Stromal cell of bone marrow (primary cell): Measurements from ENCODE around the gene EIF4E1B.

Experiments used
- DNase-seq: peaks from one replicate; pipeline ENCODE4 v3.0.0-alpha.2; 2012; ENCODE audit warnings: low read depth

The EIF4E1B gene

DNA sequence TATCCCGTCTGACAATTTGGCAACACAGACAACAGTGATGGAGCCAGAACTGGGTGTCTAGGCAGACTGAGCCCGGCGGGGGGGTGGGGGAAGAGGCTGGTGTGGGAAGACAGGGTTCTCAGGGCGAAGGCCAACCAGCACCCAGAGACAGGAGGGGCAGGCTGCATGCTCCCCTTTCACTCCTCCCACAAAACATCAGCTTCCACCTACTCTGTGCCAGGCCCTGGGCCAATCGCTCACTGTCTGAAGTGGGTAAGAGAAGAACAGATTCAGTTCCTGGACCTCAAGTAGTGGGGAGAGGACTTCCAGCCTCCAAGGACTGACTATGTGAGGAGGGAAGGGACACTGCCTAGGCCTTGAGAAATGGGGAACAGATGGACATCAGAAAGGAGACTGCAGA is 2.9 kb upstream of the EIF4E1B start:
- DNase-seq: no peak

DNA sequence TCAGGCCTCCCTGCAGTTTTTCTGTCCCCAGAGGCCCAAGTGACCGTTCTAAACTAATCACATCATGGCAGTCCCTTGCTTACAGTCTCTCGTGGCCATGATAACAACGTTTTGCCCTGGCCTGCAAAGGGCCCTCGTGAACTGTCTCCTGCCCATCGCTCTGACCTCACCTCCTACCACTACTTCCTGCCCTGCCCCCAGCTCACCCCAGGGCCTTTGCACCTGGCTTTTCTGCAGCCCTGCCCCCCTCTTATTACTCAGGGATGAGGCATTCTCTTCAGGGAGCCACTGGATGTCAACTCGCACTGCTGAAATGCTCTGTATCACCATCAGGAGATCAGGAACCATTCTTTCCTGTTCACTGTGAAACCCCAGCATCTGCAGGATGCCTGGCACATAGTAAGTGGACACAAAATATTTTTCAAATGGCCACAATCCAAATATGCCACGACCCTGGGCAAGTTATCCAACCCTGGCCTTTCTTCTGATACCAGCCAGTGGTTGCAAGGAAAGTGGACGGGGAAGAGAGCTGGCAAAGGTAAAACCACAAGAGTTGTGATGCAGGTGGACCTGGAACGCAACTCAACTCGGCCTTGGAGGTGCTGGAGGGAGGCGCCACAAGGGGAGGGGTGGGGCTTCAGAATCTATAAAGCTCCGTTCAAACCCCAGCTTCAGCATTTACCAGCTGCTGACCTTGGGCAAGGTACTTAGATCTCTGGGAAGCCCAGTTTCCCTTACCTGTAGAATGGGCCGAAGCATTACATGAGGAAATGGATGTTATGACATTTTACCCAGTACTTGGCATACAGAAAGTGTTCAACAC is 1.9 kb upstream of the EIF4E1B start:
- no peak for DNase-seq

DNA sequence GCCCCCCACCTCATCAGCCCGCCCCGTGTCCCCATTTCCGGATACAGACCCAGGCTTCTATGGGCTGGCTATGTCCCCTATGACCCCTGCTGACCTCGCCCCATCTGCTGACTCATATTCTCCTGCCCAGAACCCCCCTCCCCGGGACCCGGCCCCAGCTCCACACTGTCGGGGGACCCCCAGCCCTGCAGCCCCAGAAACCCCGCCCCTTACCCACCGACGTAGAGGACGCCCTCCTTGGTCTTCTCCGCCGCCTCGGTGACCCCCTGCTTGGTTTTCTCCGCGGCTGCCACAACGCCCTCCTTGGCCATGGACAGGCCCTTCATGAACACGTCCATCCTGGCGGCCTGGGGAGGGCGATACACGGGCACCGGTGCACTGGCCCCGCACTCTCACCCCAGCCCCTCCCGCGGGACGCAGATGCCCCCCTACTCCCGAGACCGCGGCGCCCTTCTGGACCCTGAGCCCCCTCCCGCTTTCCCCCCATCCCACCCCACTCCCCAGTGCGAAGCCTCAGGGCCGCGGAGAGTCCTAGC is 1.1 kb upstream of the EIF4E1B start:
- DNase-seq: no peak

DNA sequence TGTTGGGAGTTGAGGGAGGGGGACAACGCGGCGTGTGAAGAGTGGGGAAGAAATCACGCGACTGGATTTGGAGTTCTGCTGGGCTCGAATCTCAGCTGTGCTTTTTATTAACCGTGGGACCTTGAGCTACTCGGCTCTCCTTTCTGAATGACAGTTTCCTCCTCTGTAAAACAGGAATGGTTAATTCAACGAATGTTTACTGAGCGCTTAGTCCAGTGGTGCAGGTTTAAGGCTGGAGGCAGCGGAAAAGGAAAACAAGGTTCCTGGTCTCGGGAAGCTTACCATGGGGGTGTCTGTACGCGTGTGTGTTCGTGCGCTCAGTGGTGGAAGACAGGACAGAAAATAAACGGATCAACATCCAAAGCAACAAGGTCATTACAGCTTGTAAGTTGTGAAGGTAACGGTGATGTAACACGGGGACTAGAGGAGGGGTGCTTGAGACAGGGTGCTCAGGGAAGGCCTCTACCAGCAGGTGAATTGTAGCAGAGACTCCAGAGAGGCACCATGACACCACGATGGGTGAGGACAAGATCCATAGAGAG is 277 bp downstream of the EIF4E1B start:
- no peak for DNase-seq

DNA sequence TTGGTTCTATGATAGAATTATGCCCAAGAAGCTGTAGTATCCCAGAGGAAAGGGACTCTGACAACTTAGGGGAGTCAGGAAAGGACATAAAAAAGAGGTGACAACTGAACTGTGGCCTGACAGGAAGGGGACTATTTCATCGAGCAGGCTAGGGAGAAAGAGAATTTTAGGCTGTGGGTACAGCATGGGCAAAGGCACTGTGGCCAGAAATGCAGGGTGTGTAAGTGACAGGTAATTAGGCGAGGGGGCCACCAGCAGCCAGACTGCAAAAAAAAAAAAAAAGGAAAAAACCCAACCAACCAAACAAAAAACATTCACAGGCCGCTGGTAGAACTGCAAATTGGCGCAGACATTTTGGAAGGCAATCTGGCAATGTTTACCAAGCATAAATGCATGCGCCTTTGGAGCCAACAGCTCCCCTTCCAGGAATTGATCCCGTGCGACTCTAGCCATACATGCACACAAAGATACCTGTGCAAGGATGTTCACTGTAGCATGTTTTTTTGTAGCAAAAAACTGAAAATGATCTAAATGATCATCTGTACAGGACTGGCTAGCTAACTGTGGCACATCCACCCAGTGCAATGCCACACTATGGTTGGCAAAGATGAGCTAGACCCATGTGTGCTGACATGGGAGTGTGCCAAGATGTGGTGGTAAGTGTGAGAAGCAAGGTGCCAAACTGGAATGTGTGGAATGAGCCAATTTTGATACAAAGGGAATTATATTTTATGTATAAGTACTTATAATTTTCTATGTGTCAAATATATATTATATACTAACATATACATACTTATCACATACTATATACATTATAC is 1.1 kb downstream of the EIF4E1B start:
- no peak for DNase-seq

DNA sequence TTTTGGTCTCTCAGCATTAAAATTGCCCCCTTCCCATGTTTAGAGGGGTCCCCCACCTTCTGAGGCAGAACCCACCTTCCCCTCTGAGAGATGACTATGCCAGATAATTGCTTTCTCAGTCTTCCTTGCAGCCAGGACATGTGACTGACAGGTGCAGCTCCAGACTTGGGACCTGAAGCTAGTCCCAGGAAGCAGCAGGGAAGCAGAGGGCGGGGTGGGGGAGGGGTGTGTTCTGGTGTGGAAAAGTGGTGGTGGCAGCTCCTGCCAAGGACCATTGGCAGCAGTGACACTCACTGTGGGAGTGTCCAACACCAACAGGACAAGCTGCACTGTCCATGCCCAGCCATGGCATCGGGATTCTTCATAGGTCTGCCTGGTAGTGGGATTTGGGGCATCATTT is 2.3 kb downstream of the EIF4E1B start:
- no peak for DNase-seq

DNA sequence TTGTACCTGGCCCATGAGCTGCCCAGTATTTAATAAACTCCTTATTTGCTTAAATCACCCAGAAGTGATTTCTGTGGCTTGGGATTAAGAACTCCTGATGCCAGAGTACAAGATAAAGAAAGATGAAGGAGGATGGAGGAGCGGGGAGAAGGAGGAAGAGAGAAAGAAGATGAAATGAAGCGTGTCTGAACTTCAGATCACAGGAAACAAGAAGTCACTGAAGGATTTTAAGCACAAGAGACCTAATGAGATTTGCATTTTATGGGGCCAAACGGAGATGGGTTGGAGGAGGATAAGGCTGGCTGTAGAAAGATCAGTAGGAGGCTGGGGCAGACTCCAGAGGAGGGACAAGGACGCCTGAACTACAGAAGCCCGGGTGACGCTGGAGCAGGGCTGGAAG is 3.1 kb downstream of the EIF4E1B start:
- no peak for DNase-seq

DNA sequence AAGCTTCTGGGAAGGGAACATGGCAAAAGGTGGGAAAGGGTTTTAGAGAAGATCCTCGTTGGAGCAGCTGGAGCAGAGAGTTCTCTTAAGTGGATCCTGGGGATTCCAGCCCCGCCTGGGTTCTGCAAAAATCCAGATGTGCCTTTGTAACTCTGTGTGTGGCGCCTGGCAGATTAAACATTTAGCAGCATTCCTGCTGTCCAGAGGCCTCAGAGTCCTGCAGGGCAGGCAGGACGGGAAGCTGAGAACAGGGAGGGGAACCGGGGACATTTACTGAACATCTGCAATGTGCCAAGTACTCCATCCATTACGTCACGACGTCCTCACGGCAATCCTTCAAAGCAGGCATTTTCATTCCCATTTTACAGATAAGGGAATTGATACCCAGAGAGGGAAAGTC is 6.0 kb downstream of the EIF4E1B start:
- DNase-seq: no peak

DNA sequence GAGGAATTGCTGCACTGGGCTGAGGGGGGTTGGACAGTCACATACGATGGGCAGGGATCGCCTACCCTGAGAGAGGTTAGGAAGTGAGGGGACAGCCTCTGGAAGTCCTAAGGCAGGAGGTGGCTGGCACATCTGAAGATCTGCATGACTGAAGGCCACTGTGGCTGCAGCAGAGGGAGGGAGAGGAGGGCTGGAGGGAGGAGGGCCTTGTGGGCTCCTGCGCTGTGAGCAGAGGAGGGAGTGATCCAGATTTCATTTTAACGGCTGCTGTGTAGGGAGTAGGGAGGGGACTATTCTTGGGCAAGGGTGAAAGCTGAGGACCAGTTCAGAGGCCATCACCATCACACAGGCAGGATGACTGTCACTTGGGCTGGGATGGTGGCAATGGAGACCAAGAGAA is 7.1 kb downstream of the EIF4E1B start:
- DNase-seq: no peak

DNA sequence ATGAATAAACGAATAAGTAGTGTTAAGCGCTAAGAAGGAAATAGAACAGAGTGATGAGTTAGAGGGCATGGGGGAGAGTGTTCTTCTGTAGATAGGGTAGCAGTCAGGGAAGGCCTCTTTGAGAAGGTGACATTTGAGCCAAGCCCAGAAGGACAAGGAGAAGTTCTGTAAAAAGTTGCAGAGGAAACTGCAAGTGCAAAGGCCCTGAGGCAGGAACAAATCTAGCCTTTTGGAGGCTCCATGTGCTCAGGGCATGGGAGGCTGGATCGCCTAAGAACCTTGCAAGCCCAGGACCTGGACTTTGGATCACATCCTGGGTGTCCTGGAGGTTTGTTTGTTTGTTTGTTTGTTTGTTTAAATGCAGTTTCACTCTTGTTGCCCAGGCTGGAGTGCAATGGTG is 8.0 kb downstream of the EIF4E1B start:
- DNase-seq: no peak

DNA sequence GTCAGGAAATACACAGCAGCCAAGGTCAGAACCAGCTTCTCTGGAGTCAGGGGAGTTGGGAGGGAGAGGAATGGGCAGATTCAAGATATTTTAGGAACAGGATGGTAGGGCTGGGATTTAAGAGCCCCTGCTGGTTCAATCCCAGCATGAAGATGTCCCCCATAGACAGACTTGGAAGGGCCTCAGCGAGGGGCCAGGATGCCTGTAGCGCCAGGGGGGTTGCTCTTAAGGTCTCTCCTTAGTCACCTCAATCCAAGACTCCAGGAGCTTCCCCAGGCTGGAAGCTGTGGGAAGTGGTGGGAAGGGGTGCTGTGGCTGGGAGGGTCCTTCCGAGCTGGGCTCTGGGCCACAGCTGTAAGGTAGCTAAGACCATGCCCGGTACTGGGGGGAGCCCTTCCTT is 8.7 kb downstream of the EIF4E1B start:
- no peak for DNase-seq

DNA sequence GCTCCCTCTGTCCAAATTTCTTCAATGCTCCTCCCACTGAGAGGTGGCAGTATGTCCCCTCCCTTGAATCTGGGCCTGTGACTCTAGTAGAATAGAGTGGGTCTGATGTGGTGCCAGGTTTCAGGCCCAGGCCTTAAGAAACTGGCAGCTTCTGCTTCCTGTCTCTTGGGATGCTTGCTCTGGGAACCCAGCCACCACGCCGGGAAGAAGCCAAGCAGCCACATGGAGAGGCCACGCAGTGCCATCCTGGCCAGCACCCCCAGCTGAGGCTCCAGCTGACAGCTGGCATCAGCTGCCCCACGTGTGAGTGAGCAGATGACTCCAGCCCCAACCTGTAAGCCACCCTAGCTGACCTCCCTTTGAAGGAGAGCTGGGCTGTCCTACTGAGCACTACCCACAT is 9.5 kb downstream of the EIF4E1B start:
- DNase-seq: peak; percentile 48

DNA sequence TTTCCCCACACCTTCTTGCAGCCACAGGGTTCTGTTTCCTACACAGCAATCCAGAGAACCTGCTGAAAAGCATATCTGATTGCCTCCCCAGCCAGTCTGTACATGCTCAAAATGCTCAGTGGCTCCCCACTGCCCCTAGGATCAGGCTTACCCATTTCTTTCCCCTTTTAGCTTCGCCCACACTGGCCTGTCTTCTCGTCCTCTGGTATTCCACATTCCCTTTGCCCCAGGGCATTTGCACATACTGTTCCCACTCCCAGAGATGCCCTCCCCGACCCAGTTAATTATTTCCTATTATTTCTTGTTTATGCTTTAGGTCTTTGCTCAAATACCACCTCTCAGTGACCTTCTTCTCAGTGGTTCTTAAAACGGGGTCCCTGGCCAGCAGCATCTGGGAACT is 10.1 kb downstream of the EIF4E1B start:
- DNase-seq: no peak

DNA sequence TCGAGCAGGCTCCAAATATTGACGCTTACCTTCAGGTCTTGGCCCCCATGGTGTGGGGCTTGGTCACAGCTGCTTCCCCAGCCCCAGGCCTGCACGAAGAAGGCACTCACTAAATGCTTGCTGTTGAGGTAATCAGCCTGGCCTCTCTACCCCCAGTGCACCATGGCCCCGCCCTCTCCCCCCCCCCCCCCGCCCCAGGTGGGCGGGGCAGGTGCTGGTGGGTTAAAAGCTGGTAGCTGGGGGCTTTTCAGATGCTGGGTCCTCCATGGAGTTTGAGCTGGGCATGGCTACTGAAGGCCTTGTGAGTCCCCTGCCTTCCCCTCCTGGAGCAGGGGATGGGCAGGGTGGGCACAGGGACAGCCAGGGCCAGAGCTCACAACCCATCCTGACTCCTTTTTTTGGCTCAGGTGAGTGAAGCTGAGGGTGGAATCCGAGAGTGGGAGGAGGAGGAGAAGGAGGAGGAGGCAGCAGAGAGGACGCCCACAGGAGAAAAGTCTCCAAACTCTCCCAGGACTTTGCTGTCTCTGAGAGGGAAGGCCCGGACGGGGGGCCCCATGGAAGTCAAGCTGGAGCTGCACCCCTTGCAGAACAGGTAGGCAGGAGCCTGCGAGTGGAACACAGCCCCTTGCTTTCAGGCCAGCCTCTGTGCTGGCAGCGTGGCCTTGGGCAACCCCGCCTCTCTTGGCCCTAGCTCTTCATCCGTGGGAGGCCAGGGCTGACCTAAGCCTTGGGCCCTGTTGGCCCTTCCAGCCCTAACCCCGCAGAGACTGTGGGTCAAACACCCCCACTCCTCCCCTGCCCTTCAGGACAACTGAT is 12.4 kb downstream of the EIF4E1B start:
- no peak for DNase-seq

DNA sequence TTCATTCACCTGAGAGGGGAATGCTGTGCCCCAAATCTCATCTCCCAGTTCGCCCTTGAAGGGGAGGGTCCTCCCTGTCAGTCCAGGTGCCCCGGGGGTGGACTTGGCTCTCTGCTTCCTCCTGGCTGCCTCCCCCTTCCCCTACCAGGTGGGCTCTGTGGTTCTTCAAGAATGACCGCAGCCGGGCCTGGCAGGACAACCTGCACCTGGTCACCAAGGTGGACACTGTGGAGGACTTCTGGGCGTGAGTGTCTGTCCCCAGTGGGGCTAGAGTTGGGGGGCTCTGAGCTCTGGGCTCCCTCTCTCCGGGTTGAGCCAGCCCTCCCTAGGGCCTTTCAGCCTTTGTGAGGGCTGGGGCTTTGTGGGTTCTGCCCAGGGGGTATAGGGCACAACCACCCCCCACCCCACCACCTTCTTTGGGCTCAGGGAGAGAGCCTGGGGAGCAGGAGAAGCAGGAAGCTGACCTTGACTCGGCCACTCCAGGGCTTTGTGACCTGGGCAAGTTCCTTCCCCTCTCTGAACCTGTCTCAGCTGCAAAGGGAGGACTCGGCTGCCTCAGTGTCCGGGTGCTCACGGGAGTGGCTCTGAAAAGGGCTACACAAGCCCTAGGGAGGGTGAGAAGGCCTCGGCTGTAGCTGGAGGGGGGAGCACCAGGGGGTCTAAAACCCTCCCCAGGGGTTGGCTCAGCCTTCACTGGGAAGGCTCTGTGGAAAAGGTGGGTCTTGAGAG is 13.2 kb downstream of the EIF4E1B start:
- no peak for DNase-seq

DNA sequence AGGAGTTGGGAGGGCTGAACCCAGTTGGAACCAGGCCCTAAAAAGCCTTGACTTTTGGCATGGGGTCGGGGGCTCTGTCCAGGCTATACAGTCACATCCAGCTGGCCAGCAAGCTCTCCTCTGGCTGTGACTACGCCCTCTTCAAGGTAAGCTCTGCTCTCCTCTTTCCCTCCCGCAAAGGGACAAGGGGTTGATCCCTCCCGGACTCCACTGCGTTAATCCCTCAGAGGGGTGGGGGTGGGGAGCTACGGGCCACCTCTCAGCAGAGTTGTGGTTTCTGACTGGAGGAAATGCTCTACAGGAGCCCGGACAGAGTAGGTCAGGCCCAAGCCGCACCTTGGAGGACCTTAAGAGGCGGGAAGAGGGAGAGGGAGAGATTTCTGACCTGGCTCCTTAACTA is 13.8 kb downstream of the EIF4E1B start:
- no peak for DNase-seq

DNA sequence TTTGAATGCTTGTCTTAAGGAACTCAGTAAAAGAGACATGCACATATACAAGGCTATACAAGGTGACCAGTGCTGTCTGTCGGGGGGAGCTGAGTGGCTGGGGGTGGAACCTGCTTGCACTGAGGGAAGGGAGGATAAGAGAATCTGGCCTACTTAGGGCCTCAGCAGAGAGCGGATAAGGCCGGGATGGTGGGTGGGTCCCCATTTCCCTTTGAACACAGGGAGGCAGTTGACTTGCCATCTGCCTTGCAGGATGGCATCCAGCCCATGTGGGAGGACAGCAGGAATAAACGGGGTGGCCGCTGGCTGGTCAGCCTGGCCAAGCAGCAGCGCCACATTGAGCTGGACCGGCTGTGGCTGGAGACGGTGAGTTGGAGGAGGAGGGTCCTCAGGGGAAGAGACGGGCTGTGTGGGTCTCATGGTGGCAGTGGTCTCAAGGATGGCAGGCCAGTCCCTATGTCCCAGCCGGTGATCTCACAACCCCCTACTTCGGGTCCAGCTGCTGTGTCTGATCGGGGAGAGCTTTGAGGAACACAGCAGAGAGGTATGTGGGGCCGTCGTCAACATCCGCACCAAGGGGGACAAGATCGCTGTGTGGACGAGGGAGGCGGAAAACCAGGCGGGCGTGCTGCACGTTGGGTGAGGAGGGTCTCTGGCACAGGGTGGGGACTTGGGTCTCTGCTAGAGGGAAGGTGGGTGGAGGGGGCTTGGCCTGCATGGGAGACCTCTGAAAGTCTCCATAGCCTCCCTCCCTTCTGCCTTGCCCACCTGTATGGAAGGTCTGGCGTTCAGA is 14.6 kb downstream of the EIF4E1B start:
- DNase-seq: no peak

DNA sequence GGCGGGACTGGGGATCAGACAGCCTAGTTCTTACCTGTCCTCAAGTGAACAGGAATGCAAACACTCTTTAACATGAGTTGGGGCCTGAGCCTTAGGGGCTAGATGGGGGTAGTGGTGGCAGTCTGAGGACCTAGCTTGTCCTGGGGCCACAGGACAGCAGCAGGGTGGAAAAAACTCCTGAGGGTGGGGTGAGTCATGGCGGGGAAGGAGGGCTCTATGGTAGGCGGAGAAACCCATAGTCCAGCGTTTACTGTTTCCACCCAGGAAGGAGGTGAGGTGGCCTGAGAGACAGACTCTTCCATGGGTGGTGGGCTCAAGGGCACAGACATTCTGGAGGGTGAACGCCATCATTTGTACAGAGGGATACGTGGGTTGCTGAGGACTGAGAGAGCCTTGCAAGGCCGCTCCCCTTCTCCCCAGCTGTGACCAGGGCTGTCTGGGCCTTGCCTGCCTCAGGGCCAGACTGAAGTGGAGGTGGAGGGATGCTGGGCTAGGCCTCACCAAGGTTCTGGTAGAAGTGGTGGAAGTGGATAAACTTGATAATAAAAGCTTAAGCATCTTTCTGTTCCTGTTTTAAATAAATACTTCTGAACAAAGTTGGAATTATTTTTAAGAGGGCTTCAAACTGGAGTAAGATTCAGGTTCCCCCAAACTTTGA is 15.7 kb downstream of the EIF4E1B start:
- no peak for DNase-seq

DNA sequence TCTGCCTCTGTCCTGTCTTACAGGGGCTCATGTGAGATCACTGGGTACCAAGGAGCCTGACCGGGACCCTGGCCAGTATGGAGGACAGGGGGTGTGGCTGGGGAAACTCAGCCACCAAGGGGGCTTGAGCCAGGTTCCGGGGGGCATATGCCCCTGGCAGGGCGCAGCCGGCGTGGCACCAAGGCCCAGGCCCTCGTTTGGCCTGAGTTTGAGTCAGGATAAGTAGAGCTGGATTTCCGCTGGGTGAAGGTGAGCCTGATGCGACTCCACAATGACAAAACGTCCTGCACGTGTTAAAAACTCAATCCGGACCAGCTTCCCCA is 16.2 kb downstream of the EIF4E1B start:
- no peak for DNase-seq
